ENCODE results near the gene PPME1. TPM values are rescaled to one million over a fixed set of nuclear protein-coding genes. Genes with fewer than 3 reads are reported as not detected.

Gene PPME1
- total and polyA plus RNA-seq, 12 donors: 24.2 to 35.3 (median 30.0) TPM

- DNase-seq: no peak
- intact Hi-C loops (cut with DNase I): no loop called here
- Histone ChIP-seq H3K4me3 (no peak overlapping the region), H3K36me3 (peaks cover 0 to 5% (median 0%) of the 10 kb centered on the region in 9 donors), H3K9me3 (no peaks in the 10 kb centered on the region), H3K27ac (no peak overlapping the region), H3K4me1 (peaks cover 0 to 8% (median 0%) of the 10 kb centered on the region in 9 donors), H3K27me3 (no peaks in the 10 kb centered on the region)
- 91 to 97% methylated on average over 5 of the region's 5 CpGs for WGBS, 2 donors
- no peak for ATAC-seq
- no peak for TF ChIP-seq CTCF (IDR thresholded peaks at IDR 0.05)
These were observed 23.7 kb upstream of the PPME1 start for GRCh38 chr11:74147199-74147929.

GRCh38 chr11:74153224-74153623, 17.9 kb upstream of the PPME1 start:
- TF ChIP-seq CTCF (IDR thresholded peaks at IDR 0.05): no peak
- DNase-seq (no peak), ATAC-seq (no peak)
- peaks cover 0 to 28% (median 0%) of the 10 kb centered on the region in 9 donors for H3K36me3 ChIP-seq
- H3K4me1 ChIP-seq: peaks cover 0 to 15% (median 9%) of the 10 kb centered on the region in 9 donors
- H3K9me3 ChIP-seq: peaks cover 0 to 11% (median 5%) of the 10 kb centered on the region in 11 donors
- H3K27ac ChIP-seq: no peak overlapping the region
- no peak overlapping the region for H3K4me3 ChIP-seq
- intact Hi-C loops (cut with DNase I): loop anchor here in 1 of 10 donors (10.0 kb wide), 1 partner anchor 82 kb away; no protein-coding TSS in a partner anchor
- no peaks in the 10 kb centered on the region for H3K27me3 ChIP-seq

GRCh38 chr11:74154620-74155281, 16.3 kb upstream of the PPME1 start:
- Histone ChIP-seq H3K4me3 (no peak overlapping the region), H3K9me3 (peaks cover 0 to 11% (median 5%) of the 10 kb centered on the region in 11 donors), H3K4me1 (peaks cover 0 to 11% (median 9%) of the 10 kb centered on the region in 9 donors), H3K27me3 (no peaks in the 10 kb centered on the region), H3K27ac (peak overlapping the region in 1 of 10 donors; percentile 15), H3K36me3 (peaks cover 0 to 42% (median 0%) of the 10 kb centered on the region in 9 donors)
- ATAC-seq (no peak), DNase-seq (no peak)
- WGBS, 2 donors: 88 to 92% methylated on average over 1 of the region's 1 CpG
- intact Hi-C loops (cut with DNase I): loop anchor here in 1 of 10 donors (10.0 kb wide), 1 partner anchor 80 kb away; no protein-coding TSS in a partner anchor
- no peak for TF ChIP-seq CTCF (IDR thresholded peaks at IDR 0.05)

GRCh38 chr11:74157169-74157568, 13.9 kb upstream of the PPME1 start:
- Histone ChIP-seq H3K36me3 (peaks cover 0 to 59% (median 0%) of the 10 kb centered on the region in 9 donors), H3K9me3 (peaks cover 0 to 11% (median 5%) of the 10 kb centered on the region in 11 donors), H3K27me3 (no peaks in the 10 kb centered on the region), H3K4me3 (no peak overlapping the region), H3K4me1 (peaks cover 0 to 12% (median 9%) of the 10 kb centered on the region in 9 donors), H3K27ac (no peak overlapping the region)
- intact Hi-C loops (cut with DNase I): loop anchor here in 1 of 10 donors (10.0 kb wide), 1 partner anchor 78 kb away; no protein-coding TSS in a partner anchor
- 78 to 80% methylated on average over 1 of the region's 1 CpG for WGBS, 2 donors
- no peak for TF ChIP-seq CTCF (IDR thresholded peaks at IDR 0.05)
- no peak for ATAC-seq
- DNase-seq: no peak
